ENCODE results near the gene ATP10A.
"Not testable (repeated sequence)": the region's sequence is repeated elsewhere in the genome, so short reads cannot be mapped to it uniquely, and the experiment has no call there.

Gene ATP10A

DNA sequence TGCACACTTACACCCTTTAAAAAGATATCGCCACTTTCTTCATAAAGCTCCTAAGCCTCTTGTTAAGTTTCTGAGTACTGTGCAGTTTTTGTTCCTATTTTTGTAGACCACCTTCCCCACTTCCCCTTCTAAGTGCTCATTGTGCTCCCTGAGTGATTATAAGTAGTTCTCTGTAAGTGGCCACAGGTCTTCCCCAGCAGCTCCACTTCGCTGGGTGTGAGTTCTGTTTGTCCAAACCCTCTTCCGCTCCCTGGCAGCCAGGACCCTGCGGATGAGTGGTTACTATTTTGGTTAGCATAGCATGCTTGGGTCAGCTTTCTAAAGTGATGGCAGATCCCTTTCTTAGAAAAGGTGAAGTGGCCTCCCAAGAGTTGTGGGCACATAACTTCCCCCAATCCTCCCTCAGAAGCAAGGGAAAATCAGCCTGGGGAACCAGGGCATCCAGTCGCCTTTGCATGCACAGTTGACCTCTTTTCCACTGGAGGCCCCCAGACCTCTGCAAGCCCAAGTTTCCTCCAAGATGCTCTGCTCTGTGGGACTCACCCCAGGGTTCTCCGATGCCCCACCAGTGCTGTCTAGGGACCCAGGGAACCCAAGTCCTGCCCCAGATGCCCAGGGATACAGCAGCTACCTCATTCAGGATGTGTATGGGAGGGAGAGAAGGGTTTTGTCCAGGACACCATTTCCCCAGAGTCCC is 69.6 kb downstream of the ATP10A start:
- DNase-seq: no peak

DNA sequence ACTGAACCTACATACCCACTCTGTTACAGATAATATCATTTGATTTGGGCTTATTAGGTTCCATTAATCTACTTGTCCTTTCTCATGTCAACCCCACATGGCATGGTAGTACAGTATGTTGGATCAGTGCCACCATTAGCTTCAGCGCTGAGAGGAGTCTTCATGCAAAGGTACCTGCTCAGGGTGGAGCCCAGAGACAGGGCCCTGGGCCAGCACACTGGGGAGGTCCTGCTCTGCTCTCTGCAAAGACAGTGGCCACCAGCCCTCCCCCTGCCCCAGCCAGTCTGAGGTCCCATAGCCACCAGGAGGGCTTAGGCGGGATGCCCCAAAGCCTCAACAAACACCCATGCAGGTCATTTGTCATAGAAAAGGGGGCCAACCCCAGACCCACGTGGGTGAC is 71.0 kb downstream of the ATP10A start:
- DNase-seq: no peak

DNA sequence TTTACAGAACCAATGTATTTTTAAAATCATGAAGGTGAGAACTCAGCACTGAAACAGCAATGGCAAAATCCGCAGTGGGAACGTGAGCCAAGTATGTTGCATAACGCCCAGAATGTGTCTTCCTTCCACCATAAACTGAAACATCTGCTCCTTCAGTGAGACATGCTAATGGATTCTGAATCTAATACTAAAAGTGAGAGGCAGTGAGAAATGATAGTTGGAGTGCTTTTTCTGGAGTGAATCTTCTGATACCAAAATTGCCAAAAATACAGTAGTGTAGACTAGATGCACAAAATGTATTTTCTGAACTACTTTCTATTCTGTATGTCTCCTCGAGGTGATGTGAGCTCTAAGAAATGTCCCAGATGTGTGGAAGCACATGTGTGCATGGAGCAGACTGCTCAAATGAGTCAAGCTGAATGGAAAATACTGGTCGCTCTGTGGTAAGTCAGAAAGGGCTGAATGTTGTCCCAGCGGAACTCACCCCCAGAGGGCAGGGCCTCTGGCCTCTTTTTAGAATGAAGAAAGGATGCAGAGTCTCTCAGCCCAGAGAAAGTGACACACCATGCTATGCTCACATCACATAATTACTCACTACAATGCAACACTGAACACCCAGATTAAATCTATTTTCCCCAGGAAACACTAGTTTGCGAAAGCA is 73.0 kb downstream of the ATP10A start:
- no peak for DNase-seq

DNA sequence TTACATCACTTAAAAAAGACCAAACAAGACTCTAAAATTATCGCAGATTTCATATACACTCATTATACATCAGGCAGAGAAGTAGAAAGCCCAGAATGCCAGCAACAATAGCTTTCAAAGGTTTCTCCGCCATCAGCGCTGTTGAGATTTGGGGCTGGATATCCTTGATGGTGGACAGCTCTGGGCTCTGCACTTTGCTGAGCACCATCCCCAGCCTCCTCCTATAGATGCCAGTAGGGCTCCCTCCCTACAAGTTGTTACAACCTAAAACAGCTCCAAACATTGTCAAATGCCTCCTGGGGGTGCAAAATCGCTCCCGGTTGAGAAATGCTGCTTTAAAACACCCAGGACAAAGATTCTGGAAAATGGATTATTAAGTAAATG is 73.5 kb downstream of the ATP10A start:
- DNase-seq: no peak

DNA sequence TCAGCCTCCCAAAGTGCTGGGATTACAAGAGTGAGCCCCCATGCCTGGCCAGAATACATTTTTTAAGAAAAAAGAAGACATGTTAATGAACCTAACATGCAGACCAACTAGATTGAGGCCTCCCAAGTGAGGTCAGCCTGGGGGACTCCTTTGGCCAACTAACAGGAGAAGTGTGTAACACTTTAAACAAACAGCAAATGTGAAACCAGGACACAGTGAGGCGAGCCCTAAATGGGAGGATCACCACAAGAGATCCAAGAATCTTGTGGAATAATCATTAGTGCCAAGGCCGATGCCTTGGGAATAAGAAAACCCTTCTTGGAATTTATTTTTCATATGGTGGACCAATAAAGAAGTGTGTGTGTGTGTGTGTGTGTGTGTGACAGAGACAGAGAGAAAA is 73.9 kb downstream of the ATP10A start:
- DNase-seq: no peak

DNA sequence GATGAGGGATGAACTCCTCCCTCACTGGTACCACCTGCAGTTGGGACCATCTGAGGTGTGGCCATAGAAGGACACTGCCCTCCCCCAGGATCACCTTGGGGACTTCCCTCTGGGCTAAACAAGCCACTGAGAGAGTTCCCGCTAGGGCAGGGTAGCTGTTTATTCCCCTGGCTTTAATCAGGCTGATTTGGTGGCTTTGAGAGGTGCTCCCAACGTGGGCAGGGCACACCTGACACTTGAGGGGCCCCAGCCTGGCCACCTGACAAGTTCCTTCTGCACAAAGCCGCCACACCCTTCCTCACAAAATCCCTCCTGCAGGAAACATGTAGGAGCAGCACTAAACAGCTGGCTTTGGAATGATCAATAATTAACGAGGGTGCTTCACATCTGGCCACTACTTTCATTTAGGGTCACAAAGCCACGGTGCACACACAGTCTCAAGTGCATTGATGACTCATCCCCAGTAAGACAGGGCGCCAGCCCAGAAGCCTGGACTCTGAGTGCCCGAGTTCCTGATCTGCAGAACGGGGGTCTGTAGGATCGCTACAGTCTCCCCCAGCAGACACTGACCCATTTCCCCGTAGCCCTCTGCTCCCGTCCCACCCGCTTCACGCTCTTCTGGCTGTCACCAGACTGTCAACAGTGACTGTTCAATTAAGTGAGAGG is 75.1 kb downstream of the ATP10A start:
- no peak for DNase-seq

- no peak for DNase-seq
Measured at GRCh38 chr15:25787381-25787780, 75.7 kb downstream of the ATP10A start.

GRCh38 chr15:25786040-25786439 is 77.1 kb downstream of the ATP10A start:
- no peak for DNase-seq

GRCh38 chr15:25785641-25786025 is 77.5 kb downstream of the ATP10A start:
- DNase-seq: no peak

GRCh38 chr15:25784876-25785640 is 78.1 kb downstream of the ATP10A start:
- no peak for DNase-seq

DNA sequence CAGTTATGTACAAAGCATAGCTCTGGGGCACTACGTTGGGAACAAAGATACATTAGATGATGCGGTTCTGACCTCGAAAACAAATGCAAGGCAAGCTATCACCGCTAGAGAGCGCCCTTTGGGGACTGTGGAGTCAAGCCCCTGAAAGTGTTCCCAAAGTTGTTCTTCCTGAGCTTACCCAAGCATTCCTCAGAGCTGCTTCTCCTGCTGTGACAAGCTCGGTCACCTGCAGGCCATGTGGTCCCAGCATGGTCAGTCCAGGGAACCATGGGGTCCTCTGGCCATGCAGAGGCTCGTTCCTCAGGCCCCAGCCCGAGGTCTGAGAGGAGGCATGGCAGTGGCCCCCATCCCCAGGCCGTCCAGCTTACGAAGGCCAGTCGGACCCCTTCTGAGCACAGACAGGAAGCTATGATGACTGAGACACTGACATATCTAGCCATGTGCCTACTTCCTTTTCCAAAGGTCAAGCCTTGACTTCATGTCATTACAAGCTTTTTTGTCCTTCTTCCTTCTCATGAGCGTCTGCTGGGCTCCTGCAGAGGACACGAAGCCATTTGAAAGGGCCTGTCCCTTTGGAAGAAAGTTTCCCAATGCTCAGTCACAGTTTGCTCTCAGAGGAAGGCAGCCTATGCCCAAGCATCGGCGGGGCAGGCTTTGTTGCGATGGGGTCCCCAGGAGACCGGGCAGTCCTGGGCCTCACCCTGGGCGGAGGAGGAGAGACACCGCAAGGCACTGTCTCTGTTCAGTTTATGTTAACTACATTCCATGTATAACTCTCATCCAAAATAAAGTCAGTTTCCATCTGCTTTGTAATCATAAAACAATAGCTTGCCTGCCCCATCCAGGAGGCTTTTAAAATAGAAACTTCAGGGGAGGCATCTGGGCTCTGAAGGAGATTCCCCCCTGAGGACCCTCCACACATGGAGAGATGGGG is 79.3 kb downstream of the ATP10A start:
- no peak for DNase-seq

GRCh38 chr15:25783134-25783533 is 80.0 kb downstream of the ATP10A start:
- DNase-seq: no peak

GRCh38 chr15:25780479-25781255 is 82.5 kb downstream of the ATP10A start:
- DNase-seq: no peak

DNA sequence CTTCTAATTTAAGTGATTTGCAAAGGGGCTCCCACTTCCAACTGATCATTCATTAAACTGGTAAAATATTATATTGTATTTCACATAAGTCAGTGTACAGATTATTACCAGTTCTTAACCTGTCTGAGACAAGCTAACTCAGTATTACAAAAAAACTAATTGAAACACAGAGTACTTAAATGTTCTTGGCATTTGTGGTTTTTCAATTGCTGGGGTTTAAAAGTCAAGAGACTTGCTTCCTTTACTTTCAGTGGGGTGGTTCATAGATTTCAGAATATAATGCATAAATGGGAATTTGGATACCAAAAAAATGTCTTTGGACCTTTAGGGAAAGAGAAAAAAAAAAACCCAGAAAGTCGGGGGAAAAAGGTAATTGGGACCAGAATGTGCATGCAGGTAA is 85.0 kb downstream of the ATP10A start:
- DNase-seq: no peak

GRCh38 chr15:25777037-25777436 is 86.1 kb downstream of the ATP10A start:
- no peak for DNase-seq

DNA sequence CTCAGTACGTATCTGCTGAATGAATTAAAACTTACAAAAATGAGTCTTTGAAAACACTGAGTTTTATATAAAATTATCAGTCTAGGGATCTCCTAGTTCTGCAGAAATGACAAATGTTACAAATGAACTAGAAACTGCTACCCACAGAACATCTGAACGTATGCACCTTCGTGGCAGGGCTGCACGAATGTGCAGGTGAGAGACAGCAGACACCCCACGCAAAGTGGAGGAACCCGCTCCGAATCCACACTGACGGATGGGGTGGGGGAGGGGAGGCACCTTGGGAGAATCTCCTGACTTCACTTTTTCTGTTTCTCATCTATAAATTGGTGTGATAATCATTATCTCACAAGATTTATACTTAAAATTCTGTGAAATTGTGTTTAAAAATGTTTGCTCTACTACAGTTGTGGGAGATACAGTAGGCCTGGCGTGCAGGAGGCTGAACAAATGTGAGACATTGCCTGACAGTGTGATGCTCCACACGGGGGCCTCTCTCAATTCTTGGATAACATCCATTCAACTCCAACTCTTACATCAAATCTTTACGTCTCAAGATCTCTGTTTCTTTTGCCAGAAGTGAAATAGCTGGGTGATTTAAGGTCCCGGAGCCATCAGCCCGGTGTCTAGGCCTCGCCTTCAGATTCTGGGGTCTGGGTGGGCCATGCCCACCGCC is 86.9 kb downstream of the ATP10A start:
- DNase-seq: no peak

GRCh38 chr15:25775317-25775912 is 87.7 kb downstream of the ATP10A start:
- DNase-seq: no peak

- DNase-seq: no peak
Measured at GRCh38 chr15:25774871-25775270, 88.3 kb downstream of the ATP10A start.

- DNase-seq: no peak
Measured at GRCh38 chr15:25773248-25773647, 89.9 kb downstream of the ATP10A start.

DNA sequence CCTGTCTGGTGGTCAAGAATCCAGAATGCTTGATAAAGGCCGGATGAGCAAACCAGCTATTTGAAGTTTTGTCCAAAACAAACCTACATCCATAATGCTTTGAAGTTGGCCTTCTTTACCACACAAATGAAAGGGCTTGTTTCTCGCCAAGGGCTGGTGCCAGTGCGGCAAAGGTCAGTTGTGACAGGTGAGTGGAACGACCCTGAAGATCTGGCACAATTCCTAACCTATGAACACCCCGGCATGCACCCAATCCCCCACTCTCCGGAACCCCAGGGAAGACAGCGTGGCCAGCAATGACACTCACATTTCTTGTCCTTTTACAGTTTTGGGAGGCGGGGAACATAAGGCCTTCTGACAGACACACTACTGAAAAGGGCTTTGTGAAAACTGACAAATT is 90.6 kb downstream of the ATP10A start:
- DNase-seq: no peak

DNA sequence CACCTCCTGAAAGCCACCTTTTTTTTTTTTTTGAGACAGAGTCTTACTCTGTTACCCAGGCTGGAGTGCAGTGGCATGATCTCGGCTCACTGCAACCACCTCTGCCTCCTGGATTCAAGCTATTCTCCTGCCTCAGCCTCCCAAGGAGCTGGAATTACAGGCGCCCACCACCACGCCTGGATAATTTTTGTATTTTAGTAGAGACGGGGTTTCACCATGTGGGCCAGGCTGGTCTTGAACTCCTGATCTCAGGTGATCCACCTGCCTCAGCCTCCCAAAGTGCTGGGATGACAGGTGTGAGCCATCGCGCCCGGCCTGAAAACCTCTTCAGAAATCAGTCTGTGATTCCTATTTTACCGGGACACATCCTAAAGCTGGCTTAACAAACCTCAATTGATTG is 91.4 kb downstream of the ATP10A start:
- not testable (repeated sequence) for DNase-seq

All from NCI-H526 treated with DMSO at 0.1 percent for 48 hours (cell line).